ENCODE measurements around the gene TRIO. TPM values are rescaled to one million over a fixed set of nuclear protein-coding genes. Genes with fewer than 3 reads are reported as not detected.

Gene TRIO
- total RNA-seq, 2 experiments from 2014 or later = 3.6 to 4.6 TPM

GRCh38 chr5:14270209-14270702 lies 127.1 kb downstream of the TRIO start:
- no peaks in the 10 kb centered on the region for H3K9me3 Mint-ChIP-seq
- intact Hi-C loops (cut with micrococcal nuclease) = loop anchor here (1.0 to 2.0 kb wide), 3 partner anchors 57 to 282 kb away; no protein-coding TSS in a partner anchor
- no peak overlapping the region for H3K4me3 Mint-ChIP-seq
- H3K27ac Mint-ChIP-seq = no peak overlapping the region
- H3K27me3 Mint-ChIP-seq (ENCODE audit: low read depth) = peaks cover 20% of the 10 kb centered on the region
- CTCF ChIA-PET = interaction anchor here (0.6 to 1.4 kb wide), 9 partner anchors 9 to 297 kb away, joined by 3 to 8 read pairs (median 3); no protein-coding TSS in a partner anchor
- no peak for DNase-seq
- H3K4me1 Mint-ChIP-seq (ENCODE audit: low read depth) = peaks cover 4% of the 10 kb centered on the region
- H3K36me3 Mint-ChIP-seq (ENCODE audit: low read depth) = no peaks in the 10 kb centered on the region

GRCh38 chr5:14272548-14273205 lies 129.5 kb downstream of the TRIO start:
- no peak for DNase-seq
- Mint-ChIP-seq H3K4me3 (no peak overlapping the region), H3K4me1 (ENCODE audit: low read depth) (peaks cover 9% of the 10 kb centered on the region), H3K27me3 (ENCODE audit: low read depth) (peaks cover 14% of the 10 kb centered on the region), H3K9me3 (no peaks in the 10 kb centered on the region), H3K27ac (no peak overlapping the region), H3K36me3 (ENCODE audit: low read depth) (no peaks in the 10 kb centered on the region)
- CTCF ChIA-PET = no interaction called here
- intact Hi-C loops (cut with micrococcal nuclease) = no loop called here

- no peak for DNase-seq
- H3K4me1 Mint-ChIP-seq (ENCODE audit: low read depth) = peaks cover 7% of the 10 kb centered on the region
- intact Hi-C loops (cut with micrococcal nuclease) = no loop called here
- H3K4me3 Mint-ChIP-seq = no peak overlapping the region
- peaks cover 15% of the 10 kb centered on the region for H3K27me3 Mint-ChIP-seq (ENCODE audit: low read depth)
- H3K36me3 Mint-ChIP-seq (ENCODE audit: low read depth) = no peaks in the 10 kb centered on the region
- CTCF ChIA-PET = no interaction called here
- no peak overlapping the region for H3K27ac Mint-ChIP-seq
- H3K9me3 Mint-ChIP-seq = no peaks in the 10 kb centered on the region
These were observed 130.1 kb downstream of the TRIO start for GRCh38 chr5:14273207-14273767.

GRCh38 chr5:14276380-14276779 lies 133.2 kb downstream of the TRIO start:
- CTCF ChIA-PET = interaction anchor here (0.6 kb wide), 1 partner anchor 168 kb away, joined by 3 read pairs; no protein-coding TSS in a partner anchor
- no peak for DNase-seq
- H3K4me1 Mint-ChIP-seq (ENCODE audit: low read depth) = peaks cover 7% of the 10 kb centered on the region
- H3K9me3 Mint-ChIP-seq = no peaks in the 10 kb centered on the region
- H3K27me3 Mint-ChIP-seq (ENCODE audit: low read depth) = peaks cover 14% of the 10 kb centered on the region
- no peak overlapping the region for H3K27ac Mint-ChIP-seq
- H3K36me3 Mint-ChIP-seq (ENCODE audit: low read depth) = no peaks in the 10 kb centered on the region
- no peak overlapping the region for H3K4me3 Mint-ChIP-seq
- intact Hi-C loops (cut with micrococcal nuclease) = no loop called here

GRCh38 chr5:14277385-14278320 lies 134.5 kb downstream of the TRIO start:
- CTCF ChIA-PET = no interaction called here
- Mint-ChIP-seq H3K9me3 (no peaks in the 10 kb centered on the region), H3K36me3 (ENCODE audit: low read depth) (no peaks in the 10 kb centered on the region), H3K4me3 (no peak overlapping the region), H3K27me3 (ENCODE audit: low read depth) (peaks cover 12% of the 10 kb centered on the region), H3K4me1 (ENCODE audit: low read depth) (peaks cover 7% of the 10 kb centered on the region), H3K27ac (no peak overlapping the region)
- intact Hi-C loops (cut with micrococcal nuclease) = no loop called here
- DNase-seq = no peak

GRCh38 chr5:14280294-14280854 lies 137.2 kb downstream of the TRIO start:
- CTCF ChIA-PET = interaction anchor here (0.6 to 1.9 kb wide), 3 partner anchors 10 to 50 kb away, joined by 3 to 8 read pairs (median 3); no protein-coding TSS in a partner anchor
- Mint-ChIP-seq H3K4me1 (ENCODE audit: low read depth) (peaks cover 7% of the 10 kb centered on the region), H3K36me3 (ENCODE audit: low read depth) (no peaks in the 10 kb centered on the region), H3K27ac (no peak overlapping the region), H3K9me3 (no peaks in the 10 kb centered on the region), H3K27me3 (ENCODE audit: low read depth) (peaks cover 12% of the 10 kb centered on the region), H3K4me3 (no peak overlapping the region)
- intact Hi-C loops (cut with micrococcal nuclease) = no loop called here
- no peak for DNase-seq

GRCh38 chr5:14281746-14282181 lies 138.6 kb downstream of the TRIO start:
- Mint-ChIP-seq H3K9me3 (no peaks in the 10 kb centered on the region), H3K4me1 (ENCODE audit: low read depth) (peaks cover 7% of the 10 kb centered on the region), H3K36me3 (ENCODE audit: low read depth) (no peaks in the 10 kb centered on the region), H3K27ac (no peak overlapping the region), H3K27me3 (ENCODE audit: low read depth) (peaks cover 11% of the 10 kb centered on the region), H3K4me3 (no peak overlapping the region)
- intact Hi-C loops (cut with micrococcal nuclease) = no loop called here
- CTCF ChIA-PET = no interaction called here
- no peak for DNase-seq

GRCh38 chr5:14283139-14283538 lies 140.0 kb downstream of the TRIO start:
- DNase-seq = no peak
- Mint-ChIP-seq H3K36me3 (ENCODE audit: low read depth) (no peaks in the 10 kb centered on the region), H3K27ac (no peak overlapping the region), H3K9me3 (no peaks in the 10 kb centered on the region), H3K27me3 (ENCODE audit: low read depth) (peaks cover 7% of the 10 kb centered on the region), H3K4me3 (no peak overlapping the region), H3K4me1 (ENCODE audit: low read depth) (no peaks in the 10 kb centered on the region)
- CTCF ChIA-PET = no interaction called here
- intact Hi-C loops (cut with micrococcal nuclease) = no loop called here

GRCh38 chr5:14284392-14285148 lies 141.4 kb downstream of the TRIO start:
- Mint-ChIP-seq H3K27ac (no peak overlapping the region), H3K4me1 (ENCODE audit: low read depth) (no peaks in the 10 kb centered on the region), H3K27me3 (ENCODE audit: low read depth) (no peaks in the 10 kb centered on the region), H3K36me3 (ENCODE audit: low read depth) (no peaks in the 10 kb centered on the region), H3K9me3 (no peaks in the 10 kb centered on the region), H3K4me3 (no peak overlapping the region)
- no peak for DNase-seq
- intact Hi-C loops (cut with micrococcal nuclease) = no loop called here
- CTCF ChIA-PET = no interaction called here

GRCh38 chr5:14286007-14286406 lies 142.9 kb downstream of the TRIO start:
- no peak overlapping the region for H3K4me3 Mint-ChIP-seq
- H3K4me1 Mint-ChIP-seq (ENCODE audit: low read depth) = no peaks in the 10 kb centered on the region
- CTCF ChIA-PET = no interaction called here
- H3K9me3 Mint-ChIP-seq = no peaks in the 10 kb centered on the region
- H3K27me3 Mint-ChIP-seq (ENCODE audit: low read depth) = no peaks in the 10 kb centered on the region
- H3K27ac Mint-ChIP-seq = no peak overlapping the region
- intact Hi-C loops (cut with micrococcal nuclease) = no loop called here
- no peaks in the 10 kb centered on the region for H3K36me3 Mint-ChIP-seq (ENCODE audit: low read depth)
- DNase-seq = no peak

GRCh38 chr5:14286574-14287421 lies 143.7 kb downstream of the TRIO start:
- DNase-seq = no peak
- H3K4me1 Mint-ChIP-seq (ENCODE audit: low read depth) = no peaks in the 10 kb centered on the region
- CTCF ChIA-PET = interaction anchor here (0.6 kb wide), 1 partner anchor 350 kb away, joined by 3 read pairs; no protein-coding TSS in a partner anchor
- intact Hi-C loops (cut with micrococcal nuclease) = no loop called here
- no peaks in the 10 kb centered on the region for H3K27me3 Mint-ChIP-seq (ENCODE audit: low read depth)
- H3K4me3 Mint-ChIP-seq = no peak overlapping the region
- no peaks in the 10 kb centered on the region for H3K9me3 Mint-ChIP-seq
- no peaks in the 10 kb centered on the region for H3K36me3 Mint-ChIP-seq (ENCODE audit: low read depth)
- H3K27ac Mint-ChIP-seq = no peak overlapping the region

All from activated naive CD4-positive, alpha-beta T cell treated with anti-CD3 and anti-CD28 coated beads for 36 hours (primary cell).